Choroid plexus epithelial cell (primary cell): Measurements from ENCODE around the gene PKD1L1.

Experiments used
- DNase-seq: peaks from one replicate; pipeline ENCODE4 v3.0.0-alpha.2; 2010; ENCODE audit warnings: low read depth
- H3K4me3 ChIP-seq: 2 replicates; pipeline ENCODE4 v1.5.1; 2011; ENCODE audit warnings: low read depth, mild to moderate bottlenecking, control low read depth, low read length, moderate library complexity
- TF ChIP-seq, protein P1 (sequence below): conservative IDR thresholded peaks from 2 replicates; pipeline ENCODE4 v1.5.1; 2011; ENCODE audit warnings: low read depth, mild to moderate bottlenecking, control low read depth, inconsistent platforms, low read length, moderate library complexity

PKD1L1 gene

GRCh38 chr7:47882635-47883034, 65.6 kb downstream of the PKD1L1 start:
- TF ChIP-seq, protein P1, sequence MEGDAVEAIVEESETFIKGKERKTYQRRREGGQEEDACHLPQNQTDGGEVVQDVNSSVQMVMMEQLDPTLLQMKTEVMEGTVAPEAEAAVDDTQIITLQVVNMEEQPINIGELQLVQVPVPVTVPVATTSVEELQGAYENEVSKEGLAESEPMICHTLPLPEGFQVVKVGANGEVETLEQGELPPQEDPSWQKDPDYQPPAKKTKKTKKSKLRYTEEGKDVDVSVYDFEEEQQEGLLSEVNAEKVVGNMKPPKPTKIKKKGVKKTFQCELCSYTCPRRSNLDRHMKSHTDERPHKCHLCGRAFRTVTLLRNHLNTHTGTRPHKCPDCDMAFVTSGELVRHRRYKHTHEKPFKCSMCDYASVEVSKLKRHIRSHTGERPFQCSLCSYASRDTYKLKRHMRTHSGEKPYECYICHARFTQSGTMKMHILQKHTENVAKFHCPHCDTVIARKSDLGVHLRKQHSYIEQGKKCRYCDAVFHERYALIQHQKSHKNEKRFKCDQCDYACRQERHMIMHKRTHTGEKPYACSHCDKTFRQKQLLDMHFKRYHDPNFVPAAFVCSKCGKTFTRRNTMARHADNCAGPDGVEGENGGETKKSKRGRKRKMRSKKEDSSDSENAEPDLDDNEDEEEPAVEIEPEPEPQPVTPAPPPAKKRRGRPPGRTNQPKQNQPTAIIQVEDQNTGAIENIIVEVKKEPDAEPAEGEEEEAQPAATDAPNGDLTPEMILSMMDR: no peak

GRCh38 chr7:47881256-47881655, 67.0 kb downstream of the PKD1L1 start:
- no peak overlapping the region for H3K4me3 ChIP-seq
- no peak for DNase-seq
- TF ChIP-seq, protein P1: no peak

More at GRCh38 chr7:47882635-47883034, 65.6 kb downstream of the PKD1L1 start:
- no peak overlapping the region for H3K4me3 ChIP-seq
- no peak for DNase-seq

- DNase-seq: no peak
- H3K4me3 ChIP-seq: no peak overlapping the region
- TF ChIP-seq, protein P1: no peak
Observed at GRCh38 chr7:47878662-47879061, 69.6 kb downstream of the PKD1L1 start.

DNA sequence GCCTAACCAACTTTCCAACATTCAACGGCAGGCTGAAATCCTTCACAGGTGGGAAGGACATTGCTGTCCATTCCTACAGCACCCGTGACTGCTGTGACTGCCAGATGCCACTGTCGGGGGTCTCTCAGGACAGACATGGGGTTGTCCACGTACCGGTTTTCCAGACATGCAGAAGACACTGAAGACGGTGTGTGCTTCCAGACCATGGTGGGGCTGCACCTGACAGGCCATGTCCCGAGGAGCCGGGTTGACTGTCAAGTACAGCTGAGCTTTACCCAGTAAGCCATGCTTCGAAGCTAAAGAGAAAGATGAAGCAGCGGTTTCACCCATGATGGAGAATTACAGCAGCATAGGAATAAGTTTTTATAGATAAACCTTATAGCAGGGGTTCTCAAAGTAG, 70.9 kb downstream of the PKD1L1 start:
- no peak overlapping the region for H3K4me3 ChIP-seq
- TF ChIP-seq, protein P1: no peak
- no peak for DNase-seq

DNA sequence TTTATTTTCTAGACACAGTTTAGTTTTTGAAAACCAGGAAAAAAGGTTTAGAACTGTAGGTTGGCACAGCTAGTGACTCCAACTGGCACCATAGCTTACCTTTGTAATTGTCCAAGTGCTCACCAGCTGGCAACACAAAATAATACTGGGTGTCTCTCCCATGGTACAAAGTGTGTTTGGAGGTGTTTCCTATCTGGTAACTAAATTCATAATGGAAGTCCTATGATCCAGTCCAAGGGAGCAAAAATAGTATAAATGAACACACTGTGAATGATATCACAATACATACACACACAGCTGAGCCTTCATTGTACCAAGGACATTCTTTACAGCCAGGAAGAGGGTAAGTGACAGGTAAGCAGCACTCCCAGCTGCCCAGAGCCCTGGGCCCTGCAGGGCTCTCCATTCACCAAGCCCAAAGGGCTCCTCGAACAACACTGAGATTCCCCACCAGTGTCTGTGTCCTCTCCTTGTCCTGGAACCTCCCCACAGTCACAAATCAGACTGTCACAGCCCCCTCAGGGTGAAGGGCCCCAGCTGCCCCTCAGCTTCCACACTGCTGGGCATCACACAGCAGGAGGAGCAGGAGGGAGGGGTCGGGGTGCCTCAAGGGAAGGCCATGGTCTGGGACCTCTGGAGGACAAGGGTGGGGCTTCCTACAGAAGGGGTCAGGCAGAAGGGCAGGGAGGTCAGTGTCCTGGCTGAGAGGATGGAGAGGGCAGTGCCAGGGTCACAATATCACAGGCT, 72.1 kb downstream of the PKD1L1 start:
- H3K4me3 ChIP-seq: no peak overlapping the region
- TF ChIP-seq, protein P1: no peak
- DNase-seq: no peak

- TF ChIP-seq, protein P1: no peak
- no peak overlapping the region for H3K4me3 ChIP-seq
Observed at GRCh38 chr7:47875406-47875805, 72.9 kb downstream of the PKD1L1 start.

GRCh38 chr7:47873762-47874161, 74.5 kb downstream of the PKD1L1 start:
- TF ChIP-seq, protein P1: no peak
- DNase-seq: no peak
- no peak overlapping the region for H3K4me3 ChIP-seq

More at GRCh38 chr7:47875406-47875805, 72.9 kb downstream of the PKD1L1 start:
- no peak for DNase-seq
